HUES6 (cell line): Measurements from ENCODE around the gene PTPRM.

Source experiments
- H3K27ac ChIP-seq: 2 replicates; pipeline ENCODE4 v1.7.0; 2013; ENCODE audit warnings: low read depth, mild to moderate bottlenecking, low read length, inconsistent platforms
- H3K27me3 ChIP-seq: 2 replicates; pipeline ENCODE4 v1.6.1; 2013; ENCODE audit warnings: low read length; ENCODE audit not compliant: control insufficient read depth, insufficient read depth
- H3K36me3 ChIP-seq: 2 replicates; pipeline ENCODE4 v1.6.1; 2013; ENCODE audit warnings: low read length; ENCODE audit not compliant: control insufficient read depth, insufficient read depth
- H3K4me1 ChIP-seq: 2 replicates; pipeline ENCODE4 v1.6.1; 2013; ENCODE audit warnings: low read length; ENCODE audit not compliant: control insufficient read depth, insufficient read depth
- H3K4me3 ChIP-seq: 2 replicates; pipeline ENCODE4 v1.5.1; 2013; ENCODE audit warnings: low read depth, low read length
- H3K9ac ChIP-seq: one replicate; pipeline ENCODE4 v1.6.1; 2013; ENCODE audit warnings: mild to moderate bottlenecking, low read length
- H3K9me3 ChIP-seq: 2 replicates; pipeline ENCODE4 v1.6.1; 2013; ENCODE audit warnings: low read depth, low read length; ENCODE audit not compliant: control insufficient read depth, insufficient read depth

PTPRM gene

DNA sequence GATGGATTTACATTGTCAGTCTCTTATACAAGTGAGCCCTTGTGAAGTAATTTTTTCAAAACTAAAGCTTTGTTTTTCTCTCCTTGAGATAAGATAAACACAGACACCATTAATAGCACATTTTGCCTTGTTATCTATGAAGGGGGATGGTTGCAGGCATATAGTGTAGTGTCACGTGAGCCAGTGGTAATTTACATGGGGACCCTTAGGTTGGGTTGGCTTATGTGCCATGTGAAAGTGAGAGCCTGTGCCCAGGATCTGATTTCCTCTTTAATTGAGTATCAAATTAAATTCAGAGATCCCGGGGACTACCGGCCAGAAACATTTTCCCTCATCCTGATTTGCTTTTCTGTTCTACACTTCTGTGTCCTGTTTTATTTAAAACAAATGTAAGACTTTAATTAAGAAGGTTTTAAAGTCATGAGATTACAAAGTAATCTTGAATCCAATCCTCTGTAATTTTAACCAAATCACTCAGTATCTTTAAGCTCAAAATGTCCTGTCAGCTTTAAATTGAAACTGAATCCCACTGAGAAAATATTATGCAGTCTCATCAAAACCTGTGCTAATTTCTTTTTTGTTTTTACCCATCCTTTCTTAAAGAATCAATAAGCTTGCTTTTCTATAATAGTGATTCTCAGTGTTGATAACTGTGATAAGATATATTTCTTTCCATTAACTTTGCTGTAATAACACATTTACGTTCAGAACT is 63.8 kb downstream of the PTPRM start:
- no peaks in the 10 kb centered on the region for H3K36me3 ChIP-seq
- H3K9ac ChIP-seq, result no peak overlapping the region
- H3K9me3 ChIP-seq, result no peaks in the 10 kb centered on the region
- H3K4me1 ChIP-seq, result peaks cover 5% of the 10 kb centered on the region; the same call in 1 of the 2 replicates
- H3K27me3 ChIP-seq, result no peaks in the 10 kb centered on the region
- H3K27ac ChIP-seq, result no peak overlapping the region
- H3K4me3 ChIP-seq, result no peak overlapping the region

DNA sequence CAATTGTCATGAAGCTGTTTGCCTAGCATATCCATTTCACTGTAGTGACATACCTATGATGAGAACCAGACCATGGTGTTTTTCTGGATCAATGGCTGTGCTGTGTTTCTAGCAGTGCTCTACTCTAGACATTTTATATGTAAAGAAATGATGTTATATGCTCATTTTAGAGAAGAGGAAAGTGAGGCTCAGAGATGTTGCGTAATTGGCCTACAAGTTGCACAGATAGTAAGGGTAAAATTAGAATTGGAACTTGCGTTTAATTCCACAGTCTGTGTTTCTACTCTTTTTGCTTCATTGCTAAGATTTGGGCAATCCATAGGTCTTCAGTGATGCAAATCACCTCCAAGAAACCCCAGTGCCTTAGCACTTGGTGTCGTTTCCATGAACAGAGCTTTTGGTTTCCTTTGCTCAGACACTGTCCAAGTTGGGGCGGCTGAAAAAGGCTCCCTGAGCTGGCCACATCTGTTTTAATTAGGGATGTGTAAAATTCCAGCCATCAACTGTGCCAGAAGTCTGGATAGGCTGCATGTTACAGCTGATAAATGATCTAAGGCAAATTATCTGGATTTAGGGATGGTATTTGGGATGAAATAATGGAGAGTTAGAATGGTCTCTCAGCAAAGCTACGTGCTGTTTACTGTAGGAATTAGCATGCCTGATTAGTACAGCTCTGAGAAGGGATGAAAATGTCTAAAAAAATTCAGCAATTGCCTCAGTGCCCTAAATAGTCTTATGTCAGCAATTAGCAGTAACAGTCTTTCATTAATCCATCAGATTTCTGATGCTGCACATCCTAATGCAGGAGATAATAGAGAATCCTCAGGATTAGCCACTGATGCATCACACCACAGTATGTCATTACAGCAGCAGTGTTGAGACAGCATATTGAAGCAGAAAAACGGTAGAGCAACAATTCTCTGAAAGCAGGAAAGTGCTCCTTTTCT is 65.3 kb downstream of the PTPRM start:
- Histone ChIP-seq H3K9ac (no peak overlapping the region), H3K27ac (no peak overlapping the region), H3K4me3 (no peak overlapping the region), H3K27me3 (no peaks in the 10 kb centered on the region), H3K36me3 (no peaks in the 10 kb centered on the region), H3K9me3 (no peaks in the 10 kb centered on the region), H3K4me1 (no peaks in the 10 kb centered on the region)

DNA sequence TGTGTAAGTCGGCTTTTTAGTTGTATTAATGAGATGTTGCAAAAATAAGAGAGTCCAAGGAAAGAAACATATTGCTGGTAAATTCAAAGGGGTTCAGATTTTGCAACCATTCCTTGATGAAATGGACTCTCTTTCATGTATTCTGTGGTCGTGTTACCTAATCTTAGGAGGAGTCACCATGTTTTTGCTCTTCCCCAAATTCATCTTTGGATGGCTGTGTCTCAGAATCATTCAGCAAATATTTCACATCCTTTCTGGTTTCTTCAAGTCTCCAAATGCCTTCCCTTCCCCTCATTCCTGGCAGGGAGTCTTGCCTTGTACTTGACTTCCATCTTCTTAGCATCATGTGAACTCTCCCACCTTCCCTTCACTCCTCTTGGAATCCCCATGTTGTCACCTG is 66.1 kb downstream of the PTPRM start:
- Histone ChIP-seq H3K9ac (no peak overlapping the region), H3K27me3 (no peaks in the 10 kb centered on the region), H3K4me1 (no peaks in the 10 kb centered on the region)

GRCh38 chr18:7635948-7636347 is 68.8 kb downstream of the PTPRM start:
- Histone ChIP-seq H3K4me1 (no peaks in the 10 kb centered on the region), H3K4me3 (no peak overlapping the region), H3K36me3 (no peaks in the 10 kb centered on the region), H3K27me3 (no peaks in the 10 kb centered on the region), H3K9me3 (no peaks in the 10 kb centered on the region), H3K27ac (no peak overlapping the region), H3K9ac (no peak overlapping the region)

More for the DNA sequence above, 66.1 kb downstream of the PTPRM start:
- Histone ChIP-seq H3K27ac (no peak overlapping the region), H3K9me3 (no peaks in the 10 kb centered on the region), H3K36me3 (no peaks in the 10 kb centered on the region), H3K4me3 (no peak overlapping the region)

GRCh38 chr18:7637269-7637668 is 70.2 kb downstream of the PTPRM start:
- H3K27me3 ChIP-seq, result no peaks in the 10 kb centered on the region
- H3K36me3 ChIP-seq, result no peaks in the 10 kb centered on the region
- no peaks in the 10 kb centered on the region for H3K4me1 ChIP-seq
- no peaks in the 10 kb centered on the region for H3K9me3 ChIP-seq
- no peak overlapping the region for H3K27ac ChIP-seq
- no peak overlapping the region for H3K4me3 ChIP-seq
- H3K9ac ChIP-seq, result no peak overlapping the region

DNA sequence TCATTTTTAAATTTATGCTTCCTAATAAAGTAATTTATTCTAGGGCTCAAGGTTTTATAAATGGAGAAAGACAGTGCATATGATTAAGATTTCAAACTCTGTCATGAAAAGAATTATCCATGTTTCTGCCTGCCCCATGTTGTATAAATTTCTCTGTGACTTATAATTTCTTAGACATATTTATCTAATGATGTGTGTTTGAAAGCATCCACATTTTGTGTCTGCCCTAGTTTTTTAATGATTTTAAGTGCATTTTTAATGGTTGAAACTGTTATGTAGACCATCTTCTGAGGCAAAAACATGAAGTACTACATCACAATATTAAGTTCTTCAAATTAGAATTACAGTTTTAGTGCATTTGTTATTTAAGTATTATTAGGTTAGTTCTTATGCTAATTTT is 71.2 kb downstream of the PTPRM start:
- H3K27ac ChIP-seq, result no peak overlapping the region
- H3K9me3 ChIP-seq, result no peaks in the 10 kb centered on the region
- no peaks in the 10 kb centered on the region for H3K36me3 ChIP-seq
- H3K9ac ChIP-seq, result no peak overlapping the region
- H3K4me1 ChIP-seq, result no peaks in the 10 kb centered on the region
- no peak overlapping the region for H3K4me3 ChIP-seq
- H3K27me3 ChIP-seq, result no peaks in the 10 kb centered on the region

- no peaks in the 10 kb centered on the region for H3K9me3 ChIP-seq
- H3K4me3 ChIP-seq, result no peak overlapping the region
- no peak overlapping the region for H3K27ac ChIP-seq
- H3K4me1 ChIP-seq, result peaks cover 7% of the 10 kb centered on the region; the same call in 1 of the 2 replicates
- no peak overlapping the region for H3K9ac ChIP-seq
- H3K27me3 ChIP-seq, result no peaks in the 10 kb centered on the region
- no peaks in the 10 kb centered on the region for H3K36me3 ChIP-seq
Observed at GRCh38 chr18:7641813-7642212, 74.7 kb downstream of the PTPRM start.

DNA sequence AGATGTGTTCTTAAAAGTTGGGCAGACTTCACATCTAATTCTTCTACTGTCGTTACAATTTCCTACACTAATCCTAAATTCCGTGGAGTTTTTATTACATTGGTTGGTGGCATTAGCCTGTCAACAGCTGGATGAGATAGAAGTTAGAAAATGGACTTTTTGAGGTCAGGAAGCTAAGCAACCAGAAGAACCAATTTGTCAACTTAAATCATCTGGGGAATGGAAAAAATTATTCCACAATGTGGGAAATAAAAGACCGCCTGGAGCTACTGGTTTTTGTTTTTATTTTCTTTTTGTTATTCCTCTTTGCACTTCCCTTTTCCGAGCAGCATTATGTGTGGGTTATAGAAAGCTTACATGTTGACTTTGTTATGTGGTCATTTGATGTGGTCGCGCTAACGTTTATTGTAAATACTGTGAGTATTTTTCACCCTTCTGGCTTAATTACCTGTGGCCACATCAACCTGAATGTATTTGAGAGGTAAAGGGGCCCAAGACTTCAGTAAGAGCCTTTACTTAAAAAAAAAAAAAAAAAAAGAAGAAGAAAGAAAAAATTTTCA is 75.3 kb downstream of the PTPRM start:
- H3K9ac ChIP-seq, result no peak overlapping the region
- H3K36me3 ChIP-seq, result no peaks in the 10 kb centered on the region
- no peaks in the 10 kb centered on the region for H3K9me3 ChIP-seq
- H3K27ac ChIP-seq, result no peak overlapping the region
- H3K27me3 ChIP-seq, result no peaks in the 10 kb centered on the region
- peaks cover 7% of the 10 kb centered on the region; the same call in 1 of the 2 replicates for H3K4me1 ChIP-seq
- no peak overlapping the region for H3K4me3 ChIP-seq

- no peak overlapping the region for H3K4me3 ChIP-seq
- peaks cover 8% of the 10 kb centered on the region for H3K9me3 ChIP-seq
- peaks cover 7% of the 10 kb centered on the region; the same call in 1 of the 2 replicates for H3K4me1 ChIP-seq
- no peak overlapping the region for H3K9ac ChIP-seq
- H3K27me3 ChIP-seq, result no peaks in the 10 kb centered on the region
- no peak overlapping the region for H3K27ac ChIP-seq
- H3K36me3 ChIP-seq, result no peaks in the 10 kb centered on the region
Observed at GRCh38 chr18:7645756-7646155, 78.6 kb downstream of the PTPRM start.

DNA sequence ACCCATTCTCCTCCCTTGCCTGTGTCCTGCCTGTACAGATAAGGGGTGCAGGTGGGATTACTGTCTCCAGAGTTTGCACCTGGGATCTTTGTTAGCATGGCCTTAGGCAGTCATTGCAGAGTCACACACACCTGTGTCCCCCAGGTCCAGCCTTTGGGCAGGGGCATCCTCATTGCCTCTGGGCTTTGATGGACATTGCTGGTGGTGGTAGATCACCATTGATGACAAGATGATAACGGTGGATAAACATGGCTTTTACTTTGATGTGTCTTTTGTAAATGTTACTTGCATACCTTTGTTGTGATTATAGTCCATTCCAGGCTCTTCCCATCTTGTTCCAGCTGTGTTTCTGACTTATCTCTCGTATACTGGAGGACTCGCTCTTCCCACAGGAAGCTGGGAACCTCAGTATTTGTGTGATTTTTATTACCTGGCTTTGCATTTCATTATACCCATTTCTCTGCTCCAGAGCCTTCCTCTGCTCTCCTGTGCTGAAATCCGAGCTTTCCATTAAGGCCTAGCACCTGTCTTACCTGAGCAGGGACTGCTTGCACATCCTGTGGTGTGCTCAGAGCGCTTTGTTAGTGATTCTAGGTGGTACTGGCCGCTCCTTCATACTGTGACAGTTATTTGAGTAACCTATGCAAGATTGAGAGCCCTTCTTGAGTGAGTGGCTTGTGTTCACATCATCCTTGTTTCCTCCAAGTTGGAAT is 79.2 kb downstream of the PTPRM start:
- Histone ChIP-seq H3K9me3 (peaks cover 8% of the 10 kb centered on the region), H3K9ac (no peak overlapping the region), H3K4me3 (no peak overlapping the region), H3K27ac (no peak overlapping the region), H3K27me3 (no peaks in the 10 kb centered on the region), H3K36me3 (no peaks in the 10 kb centered on the region), H3K4me1 (peaks cover 7% of the 10 kb centered on the region; the same call in 1 of the 2 replicates)
